Liver (tissue), 9 donors: ENCODE measurements around the gene GLB1L3. TPM values are rescaled to one million over a fixed set of nuclear protein-coding genes. Genes with fewer than 3 reads are reported as not detected.

Source experiments
- DNase-seq: peaks from one replicate; pipeline ENCODE4 v3.0.0-alpha.2; 2017; ENCODE audit warnings: low spot score
- H3K27ac ChIP-seq, 2 donors: one replicate each; pipeline ENCODE4 v1.7.0; 2013; ENCODE audit warnings: inconsistent platforms in 2 of 2, low read length in 2 of 2, control low read depth in 1 of 2, low read depth in 1 of 2, mild to moderate bottlenecking in 1 of 2
- H3K27me3 ChIP-seq, 4 donors: one replicate each; pipeline versions ENCODE4 v1.6.1 to v1.7.0; 2013; ENCODE audit warnings: low read length in 3 of 4, inconsistent platforms in 1 of 4, mild to moderate bottlenecking in 1 of 4, moderate library complexity in 1 of 4; ENCODE audit not compliant: control insufficient read depth in 4 of 4, insufficient read depth in 4 of 4
- H3K36me3 ChIP-seq, 4 donors: one replicate each; pipeline versions ENCODE4 v1.6.1 to v1.7.0; 2013; ENCODE audit warnings: low read length in 3 of 4, mild to moderate bottlenecking in 3 of 4, low read depth in 1 of 4, moderate library complexity in 1 of 4; ENCODE audit not compliant: control insufficient read depth in 4 of 4, insufficient read depth in 3 of 4
- H3K4me1 ChIP-seq, 4 donors: one replicate each; pipeline versions ENCODE4 v1.6.1 to v1.7.0; 2013; ENCODE audit warnings: low read length in 3 of 4, mild to moderate bottlenecking in 3 of 4, moderate library complexity in 1 of 4; ENCODE audit not compliant: control insufficient read depth in 4 of 4, insufficient read depth in 4 of 4
- H3K4me3 ChIP-seq, 3 donors: one replicate each; pipeline versions ENCODE4 v1.6.1 to v1.7.0; 2013; ENCODE audit warnings: low read length in 3 of 3, control low read depth in 1 of 3, low read depth in 1 of 3, mild to moderate bottlenecking in 1 of 3
- H3K9ac ChIP-seq, 2 donors: one replicate each; pipeline ENCODE4 v1.7.0; 2013; ENCODE audit warnings: low read length in 2 of 2, mild to moderate bottlenecking in 2 of 2, moderate library complexity in 2 of 2, control low read depth in 1 of 2, low read depth in 1 of 2
- H3K9me3 ChIP-seq, 4 donors: one replicate each; pipeline versions ENCODE4 v1.6.1 to v1.7.0; 2013; ENCODE audit warnings: low read length in 3 of 4; ENCODE audit not compliant: control insufficient read depth in 4 of 4
- ATF3 ChIP-seq: IDR thresholded peaks from 2 replicates; pipeline ENCODE4 v1.6.1; 2016; ENCODE audit warnings: antibody characterized with exemption
- EGR1 ChIP-seq, 2 donors: IDR thresholded peaks; 2 replicates each; pipeline ENCODE4 v1.6.1; 2016 to 2018; ENCODE audit warnings: antibody characterized with exemption in 2 of 2, low read depth in 2 of 2
- HNF4G ChIP-seq: IDR thresholded peaks from 2 replicates; pipeline ENCODE4 v1.6.1; 2016; ENCODE audit warnings: antibody characterized with exemption
- JUND ChIP-seq, 2 donors: IDR thresholded peaks; 2 replicates each; pipeline ENCODE4 v1.6.1; 2016; ENCODE audit warnings: antibody characterized with exemption in 2 of 2
- MAX ChIP-seq: IDR thresholded peaks from 2 replicates; pipeline ENCODE4 v1.6.1; 2016; ENCODE audit warnings: antibody characterized with exemption
- NR2F2 ChIP-seq: IDR thresholded peaks from 2 replicates; pipeline ENCODE4 v1.6.1; 2016; ENCODE audit warnings: antibody characterized with exemption
- REST ChIP-seq: IDR thresholded peaks from 2 replicates; pipeline ENCODE4 v1.6.1; 2016; ENCODE audit warnings: antibody characterized with exemption, mild to moderate bottlenecking
- RXRA ChIP-seq, 2 donors: IDR thresholded peaks; 2 replicates each; pipeline ENCODE4 v1.6.1; 2017 to 2018; ENCODE audit warnings: antibody characterized with exemption in 2 of 2, mild to moderate bottlenecking in 1 of 2
- YY1 ChIP-seq: IDR thresholded peaks from 2 replicates; pipeline ENCODE4 v1.6.1; 2016; ENCODE audit warnings: antibody characterized with exemption, mild to moderate bottlenecking
- ZBTB33 ChIP-seq: IDR thresholded peaks from 2 replicates; pipeline ENCODE4 v1.6.1; 2016; ENCODE audit warnings: antibody characterized with exemption
- WGBS: extraction: QIAGEN DNeasy Blood & Tissue Kit; methylation state at CpG from one replicate; pipeline ENCODE4 v1.1.7; 2013; 5-methylcytosine and 5-hydroxymethylcytosine counted together
- polyA plus RNA-seq, 2 donors: library from polyadenylated mRNA; stranded (reverse) in 1 of 2; unstranded in 1 of 2; fragments of 200-250 nt in 1 of 2; fragments of >200 nt in 1 of 2; fragmentation: Nextera tagmentation in 1 of 2; extraction: Ambion mirVana in 1 of 2; gene quantifications; one replicate each; pipeline versions ENCODE4 v1.2.1 to v1.2.3, GENCODE V29; 2013 to 2015
- total RNA-seq, 2 donors: library from RNA; depleted of rRNA; stranded (reverse); fragments of >200 nt; gene quantifications; one replicate each; pipeline ENCODE4 v1.2.3, GENCODE V29; 2014
- donor health status: healthy.
- donor health status: healthy.
- donor health status: healthy.
- donor health status: healthy.
- donor health status: healthy.

GLB1L3 gene
- total and polyA plus RNA-seq, 4 donors = 0.08 TPM; not detected in 3

GRCh38 chr11:134355136-134355535 is 79.0 kb downstream of the GLB1L3 start:
- WGBS = 81% methylated on average over 2 of the region's 2 CpGs
- no peaks in the 10 kb centered on the region for H3K27me3 ChIP-seq
- H3K9me3 ChIP-seq = no peaks in the 10 kb centered on the region
- TF ChIP-seq ZBTB33 = no peak
- no peak for TF ChIP-seq MAX
- TF ChIP-seq REST = no peak
- TF ChIP-seq HNF4G = no peak
- TF ChIP-seq NR2F2 = no peak
- no peak for TF ChIP-seq JUND (IDR thresholded peaks at IDR 0.05)
- no peak for TF ChIP-seq YY1
- no peak for TF ChIP-seq RXRA (IDR thresholded peaks at IDR 0.05)
- no peak for TF ChIP-seq EGR1 (IDR thresholded peaks at IDR 0.05; ENCODE audit: low read depth in 2 of 2)
- H3K9ac ChIP-seq = no peak overlapping the region
- H3K36me3 ChIP-seq = no peaks in the 10 kb centered on the region
- no peak overlapping the region for H3K27ac ChIP-seq
- no peak overlapping the region for H3K4me3 ChIP-seq
- DNase-seq = no peak
- H3K4me1 ChIP-seq = peaks cover 0 to 1% (median 0%) of the 10 kb centered on the region in 4 donors

- Histone ChIP-seq H3K27me3 (no peaks in the 10 kb centered on the region), H3K4me1 (peaks cover 0 to 3% (median 0%) of the 10 kb centered on the region in 4 donors), H3K36me3 (no peaks in the 10 kb centered on the region), H3K27ac (no peak overlapping the region), H3K9me3 (no peaks in the 10 kb centered on the region), H3K4me3 (no peak overlapping the region), H3K9ac (no peak overlapping the region)
- no peak for TF ChIP-seq ATF3
- TF ChIP-seq REST = no peak
- DNase-seq = no peak
- 64% methylated on average over 5 of the region's 5 CpGs for WGBS
These were observed 79.5 kb downstream of the GLB1L3 start for GRCh38 chr11:134355656-134356055.
